GM21528 (cell line): ENCODE results near the gene EFCAB9.
"Not testable (repeated sequence)": the region's sequence is repeated elsewhere in the genome, so short reads cannot be mapped to it uniquely, and the experiment has no call there.

ENCODE experiments used
- ATAC-seq: cut with Tn5 transposase; IDR thresholded peaks from one replicate; pipeline ENCODE4 v1.9.1; 2021; ENCODE audit warnings: mild to moderate bottlenecking, moderate library complexity; ENCODE audit not compliant: unreplicated experiment, low FRiP score

The EFCAB9 gene

GRCh38 chr5:172193872-172194271 is at the start of gene EFCAB9:
EFCAB9 (plus strand) TSS chr5:172194172; CDS start chr5:172194173, 1 bp downstream.
- ATAC-seq, result no peak

DNA sequence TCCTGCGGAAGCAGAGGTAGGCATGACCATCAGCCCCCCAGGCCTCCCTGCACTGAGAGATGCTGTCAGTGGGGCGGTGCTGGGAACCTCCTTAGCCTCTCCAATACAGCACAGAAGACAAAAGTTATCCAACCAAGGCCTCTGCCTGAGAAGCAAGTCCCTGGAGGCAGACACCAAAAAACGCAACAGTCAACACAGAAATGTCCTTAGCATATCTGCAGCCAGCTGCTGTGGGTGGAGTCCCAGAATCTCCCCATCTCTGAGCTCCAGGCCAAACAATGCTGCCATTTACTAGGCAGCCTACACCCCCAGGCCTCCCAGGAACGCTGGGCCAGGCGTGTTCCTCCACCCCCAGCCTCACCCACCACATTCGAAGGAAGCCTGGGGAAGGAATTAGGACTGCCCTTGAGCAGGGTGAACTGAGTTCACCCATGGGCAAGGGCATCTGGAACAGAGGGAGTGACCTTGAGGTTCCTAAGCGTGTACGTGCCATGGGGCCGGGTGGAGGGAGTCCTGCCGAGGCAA is 49.6 kb upstream of the EFCAB9 start:
- no peak for ATAC-seq

DNA sequence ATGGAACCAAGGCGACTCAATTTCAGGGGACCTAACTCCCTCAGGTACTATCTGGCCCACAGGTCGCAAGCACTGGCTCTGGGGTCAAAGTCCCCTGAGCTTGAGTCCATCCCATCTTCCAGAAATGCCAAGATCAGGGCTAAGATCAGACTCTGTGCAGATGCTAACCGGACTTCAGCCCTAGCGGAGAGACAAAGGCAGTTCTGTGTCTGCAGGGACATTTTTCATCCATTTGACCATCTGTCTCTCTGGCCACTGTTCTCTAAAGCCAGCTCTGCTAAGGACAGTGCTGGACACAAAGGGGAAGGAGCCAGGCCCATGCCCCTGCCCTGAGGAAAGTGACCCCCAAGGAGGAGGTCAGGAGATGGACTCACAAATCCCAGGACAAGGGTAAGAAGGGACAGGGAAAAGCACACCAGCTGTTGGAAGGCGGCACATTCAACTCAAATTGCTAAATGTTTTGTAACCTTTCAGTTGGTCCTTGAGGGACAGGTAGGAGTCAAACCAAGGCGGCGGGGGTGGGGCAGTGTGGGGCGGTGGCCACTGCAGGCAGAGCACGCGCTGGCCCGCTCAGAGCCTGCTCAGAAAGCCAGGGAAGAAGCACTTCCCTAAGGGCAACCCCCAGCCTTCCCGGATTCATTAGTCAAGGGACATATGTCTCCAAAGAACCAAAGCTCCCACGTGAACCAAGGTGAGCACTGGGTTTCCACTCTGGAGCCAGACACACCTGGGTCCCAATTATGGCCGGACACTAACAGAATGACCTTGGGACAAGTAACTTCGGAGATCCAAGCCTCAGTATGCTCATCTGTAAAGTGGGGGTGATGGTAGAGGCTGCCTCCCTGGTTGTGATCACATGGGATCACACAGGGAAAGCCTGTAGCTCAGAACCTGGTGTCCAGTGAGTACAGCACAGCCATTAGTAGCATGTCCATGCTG is 48.8 kb upstream of the EFCAB9 start:
- ATAC-seq, result no peak

DNA sequence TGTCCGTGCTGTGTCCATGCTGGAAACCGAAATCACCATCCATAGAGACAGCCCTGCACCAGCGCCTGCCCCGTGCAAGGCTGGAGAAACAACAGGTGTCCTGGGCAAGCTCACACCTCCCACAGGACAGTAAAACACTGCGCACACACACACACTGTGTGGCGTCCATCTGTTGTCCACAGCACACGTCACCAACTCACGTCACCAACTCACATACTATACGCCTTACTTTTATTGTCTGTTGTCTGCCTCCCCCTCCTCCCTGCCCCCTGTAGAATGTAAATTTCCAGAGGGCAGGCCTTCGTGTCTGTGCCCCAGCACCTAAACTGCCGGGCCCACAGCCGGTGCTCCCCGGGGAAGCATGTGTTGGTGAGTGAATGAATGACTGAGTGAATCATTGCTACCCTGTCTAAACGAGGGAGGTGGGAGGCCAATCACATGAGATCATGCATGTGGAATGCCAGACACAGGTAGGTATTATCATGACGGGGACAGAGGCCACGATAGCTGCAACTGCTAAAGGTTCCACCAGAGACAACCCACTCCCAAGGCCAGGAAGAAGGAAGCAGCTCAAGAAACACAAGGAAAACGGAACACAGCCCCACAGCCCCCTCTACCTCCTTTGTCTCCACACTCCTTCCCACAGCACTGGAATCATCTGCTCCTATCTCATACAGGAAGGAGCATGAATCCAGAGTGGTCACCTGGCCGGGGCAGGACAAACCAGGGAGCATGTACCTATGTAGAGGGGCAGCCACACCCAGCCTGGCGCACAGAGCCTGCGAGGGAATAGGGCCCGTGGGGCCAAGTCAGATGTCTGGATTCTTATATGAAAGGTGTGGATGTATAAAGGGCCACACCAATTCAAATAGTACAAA is 47.9 kb upstream of the EFCAB9 start:
- ATAC-seq, result no peak

GRCh38 chr5:172146748-172147092 is 47.3 kb upstream of the EFCAB9 start:
- no peak for ATAC-seq

DNA sequence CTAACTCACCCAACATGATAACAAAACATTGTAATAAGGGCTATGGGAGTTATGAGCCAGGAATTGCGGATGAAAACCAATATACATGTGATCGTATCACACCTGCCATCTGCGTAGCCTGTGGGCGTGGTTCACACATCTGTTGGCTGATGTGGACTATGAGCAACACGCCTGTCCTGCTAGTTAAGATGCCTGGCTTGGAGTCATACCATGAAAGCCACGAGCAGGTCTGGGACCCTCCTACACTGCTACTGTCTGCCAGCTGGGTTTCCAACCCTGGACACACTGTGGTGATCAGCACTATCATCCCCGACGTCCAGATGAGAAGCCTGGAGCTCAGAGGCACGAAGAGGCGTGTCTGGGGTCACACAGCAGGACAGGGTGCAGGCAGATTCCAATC is 46.1 kb upstream of the EFCAB9 start:
- no peak for ATAC-seq

DNA sequence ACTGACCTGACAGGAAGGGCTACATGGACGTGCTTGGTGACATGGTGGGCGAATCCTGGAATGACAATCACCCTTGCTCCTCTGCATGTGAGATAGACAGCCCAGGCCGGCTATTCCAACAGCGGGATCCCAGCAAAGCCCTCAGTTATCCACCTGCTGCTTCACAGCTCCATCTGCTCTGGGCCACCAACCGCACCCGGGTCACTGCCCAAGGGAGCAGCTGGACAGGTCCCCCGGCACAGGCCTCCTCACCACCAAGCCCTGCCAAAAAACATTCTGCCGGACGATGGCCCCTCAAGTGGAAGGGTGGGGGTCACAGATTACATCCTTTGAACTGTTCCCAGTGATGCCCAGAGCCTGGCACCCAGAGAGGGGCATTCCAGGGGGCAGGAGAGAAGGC is 45.6 kb upstream of the EFCAB9 start:
- ATAC-seq, result no peak

- ATAC-seq, result no peak
Measured at GRCh38 chr5:172149073-172149472, 44.9 kb upstream of the EFCAB9 start.

GRCh38 chr5:172149481-172149880 is 44.5 kb upstream of the EFCAB9 start:
- ATAC-seq, result not testable (repeated sequence)

GRCh38 chr5:172150514-172151425 is 43.2 kb upstream of the EFCAB9 start:
- peak; percentile 67 for ATAC-seq

- no peak for ATAC-seq
Measured at GRCh38 chr5:172151661-172152210, 42.2 kb upstream of the EFCAB9 start.

DNA sequence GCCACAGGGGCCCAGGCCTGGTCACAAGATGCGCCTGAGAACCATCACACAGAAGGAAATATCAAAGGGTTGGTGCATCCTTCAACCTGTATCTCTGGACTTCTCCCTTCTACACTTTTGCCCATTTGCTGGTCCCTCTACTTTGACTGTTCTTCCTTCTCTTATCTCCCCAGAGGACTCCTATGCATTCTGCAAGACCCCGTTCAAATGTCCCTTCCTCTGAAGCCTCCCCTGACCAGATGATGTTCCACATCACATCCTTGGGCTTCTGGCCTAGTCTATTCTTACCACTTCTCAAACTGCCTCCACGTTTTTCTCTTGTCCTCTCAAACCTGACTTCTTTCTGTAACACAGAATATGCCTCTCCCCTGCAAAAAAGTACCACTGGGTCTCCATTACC is 40.3 kb upstream of the EFCAB9 start:
- no peak for ATAC-seq

GRCh38 chr5:172155101-172155500 is 38.9 kb upstream of the EFCAB9 start:
- ATAC-seq, result not testable (repeated sequence)

- ATAC-seq, result no peak
Measured at GRCh38 chr5:172156541-172156994, 37.4 kb upstream of the EFCAB9 start.

GRCh38 chr5:172159016-172159415 is 35.0 kb upstream of the EFCAB9 start:
- ATAC-seq, result no peak

GRCh38 chr5:172160506-172160905 is 33.5 kb upstream of the EFCAB9 start:
- ATAC-seq, result no peak

DNA sequence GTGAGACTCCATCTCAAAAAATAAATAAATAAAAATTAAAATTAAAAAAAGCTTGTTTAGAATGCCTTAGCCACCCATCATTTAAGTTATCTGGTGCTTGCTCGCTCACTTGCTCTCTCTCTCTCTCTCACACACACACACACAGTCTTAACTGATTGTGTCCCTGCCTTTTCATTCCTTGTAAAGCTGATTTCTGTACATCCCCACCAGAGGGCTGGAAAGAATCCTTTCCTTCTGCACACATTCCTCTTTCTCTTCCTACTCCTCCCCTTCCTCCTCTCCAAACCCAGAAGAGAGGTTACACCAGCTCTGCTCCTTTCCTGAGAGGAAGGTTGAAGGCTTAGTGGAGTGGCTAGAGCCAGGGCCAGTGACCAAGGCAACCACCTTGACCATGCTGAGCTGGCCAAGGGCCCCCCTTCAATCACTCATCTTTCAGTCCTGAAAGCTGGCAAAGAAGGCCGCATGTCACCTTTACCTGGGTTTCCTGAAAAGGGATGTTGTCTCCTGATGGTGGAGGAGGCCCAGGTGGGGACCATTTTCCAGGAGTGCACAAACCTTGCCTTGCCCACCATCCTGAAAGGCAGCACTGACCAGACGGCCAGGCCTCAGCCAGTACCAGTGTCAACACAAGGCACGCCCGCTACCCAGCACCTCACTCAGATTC is 31.5 kb upstream of the EFCAB9 start:
- no peak for ATAC-seq

GRCh38 chr5:172162987-172163343 is 31.0 kb upstream of the EFCAB9 start:
- no peak for ATAC-seq

- no peak for ATAC-seq
Measured at GRCh38 chr5:172163346-172163745, 30.6 kb upstream of the EFCAB9 start.
